Tibial nerve (tissue), 3 donors: Measurements from ENCODE around the gene ZC3H10.
"Not testable (repeated sequence)": the region's sequence is repeated elsewhere in the genome, so short reads cannot be mapped to it uniquely, and the experiment has no call there.

Source experiments
- POLR2A ChIP-seq, 2 donors: fragments of 450-650 bp; IDR thresholded peaks; one replicate each; pipeline ENCODE4 v1.6.1; 2017; ENCODE audit warnings: antibody characterized with exemption in 2 of 2, mild to moderate bottlenecking in 2 of 2, moderate library complexity in 2 of 2
- TF ChIP-seq, protein P1 (sequence below), 5 experiments: fragments of 200-600 bp in 3 of 5; fragments of 450-650 bp in 2 of 5; sonication (generic) in 3 of 5; IDR thresholded peaks; one replicate each; pipeline ENCODE4 v1.5.1; 2016 to 2019; ENCODE audit warnings: antibody characterized with exemption in 5 of 5, mild to moderate bottlenecking in 3 of 5, moderate library complexity in 2 of 5

DNA sequence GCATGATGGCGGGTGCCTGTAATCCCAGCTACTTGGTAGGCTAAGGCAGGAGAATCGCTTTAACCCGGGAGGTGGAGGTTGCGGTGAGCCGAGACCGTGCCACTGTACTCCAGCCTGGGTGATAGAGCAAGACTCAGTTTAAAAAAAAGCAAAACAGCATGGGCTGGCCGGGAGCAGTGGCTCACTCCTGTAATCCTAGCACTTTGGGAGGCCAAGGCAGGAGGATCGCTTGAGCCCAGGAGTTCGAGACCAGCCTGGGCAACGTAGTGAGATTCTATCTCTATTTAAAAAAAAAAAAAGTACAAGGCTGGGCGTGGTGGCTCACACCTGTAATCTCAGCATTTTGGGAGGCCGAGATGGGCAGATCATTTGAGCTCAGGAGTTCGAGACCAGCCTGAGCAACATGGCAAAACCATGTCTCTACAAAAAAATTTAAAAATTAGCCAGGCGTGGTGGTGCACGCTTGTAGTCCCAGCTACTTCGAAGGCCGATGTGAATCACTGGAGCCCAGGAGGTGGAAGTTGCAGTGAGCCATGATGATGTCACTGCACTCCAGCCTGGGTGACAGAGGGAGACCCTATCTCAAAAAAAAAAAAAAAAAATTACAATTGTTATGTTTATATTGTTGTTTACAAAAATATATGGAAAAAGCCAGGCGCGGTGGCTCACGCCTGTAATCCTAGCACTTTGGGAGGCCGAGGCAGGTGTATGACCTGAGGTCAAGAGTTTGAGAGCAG is 38.6 kb downstream of the ZC3H10 start:
- TF ChIP-seq, protein P1, sequence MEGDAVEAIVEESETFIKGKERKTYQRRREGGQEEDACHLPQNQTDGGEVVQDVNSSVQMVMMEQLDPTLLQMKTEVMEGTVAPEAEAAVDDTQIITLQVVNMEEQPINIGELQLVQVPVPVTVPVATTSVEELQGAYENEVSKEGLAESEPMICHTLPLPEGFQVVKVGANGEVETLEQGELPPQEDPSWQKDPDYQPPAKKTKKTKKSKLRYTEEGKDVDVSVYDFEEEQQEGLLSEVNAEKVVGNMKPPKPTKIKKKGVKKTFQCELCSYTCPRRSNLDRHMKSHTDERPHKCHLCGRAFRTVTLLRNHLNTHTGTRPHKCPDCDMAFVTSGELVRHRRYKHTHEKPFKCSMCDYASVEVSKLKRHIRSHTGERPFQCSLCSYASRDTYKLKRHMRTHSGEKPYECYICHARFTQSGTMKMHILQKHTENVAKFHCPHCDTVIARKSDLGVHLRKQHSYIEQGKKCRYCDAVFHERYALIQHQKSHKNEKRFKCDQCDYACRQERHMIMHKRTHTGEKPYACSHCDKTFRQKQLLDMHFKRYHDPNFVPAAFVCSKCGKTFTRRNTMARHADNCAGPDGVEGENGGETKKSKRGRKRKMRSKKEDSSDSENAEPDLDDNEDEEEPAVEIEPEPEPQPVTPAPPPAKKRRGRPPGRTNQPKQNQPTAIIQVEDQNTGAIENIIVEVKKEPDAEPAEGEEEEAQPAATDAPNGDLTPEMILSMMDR (IDR thresholded peaks at IDR 0.05): not testable (repeated sequence)
- TF ChIP-seq POLR2A (IDR thresholded peaks at IDR 0.05): not testable (repeated sequence)
